Upper lobe of left lung (tissue), 4 donors: Measurements from ENCODE around the gene TECTA.

Experiments used
- EP300 ChIP-seq, 4 donors: sonication (generic); formaldehyde crosslinking; IDR thresholded peaks; one replicate each; pipeline ENCODE4 v1.5.1; 2017; ENCODE audit warnings: antibody characterized with exemption in 4 of 4, control low read depth in 2 of 4
- POLR2A ChIP-seq, 4 donors: fragments of 450-650 bp; IDR thresholded peaks; one replicate each; pipeline ENCODE4 v1.5.1; 2016 to 2017; ENCODE audit warnings: antibody characterized with exemption in 4 of 4, mild to moderate bottlenecking in 2 of 4
- TF ChIP-seq, protein P1 (sequence below), 6 experiments: fragments of 450-650 bp in 4 of 6; fragments of 200-600 bp in 2 of 6; sonication (generic) in 2 of 6; IDR thresholded peaks; one replicate each; pipeline ENCODE4 v1.5.1; 2016 to 2019; ENCODE audit warnings: antibody characterized with exemption in 6 of 6

DNA sequence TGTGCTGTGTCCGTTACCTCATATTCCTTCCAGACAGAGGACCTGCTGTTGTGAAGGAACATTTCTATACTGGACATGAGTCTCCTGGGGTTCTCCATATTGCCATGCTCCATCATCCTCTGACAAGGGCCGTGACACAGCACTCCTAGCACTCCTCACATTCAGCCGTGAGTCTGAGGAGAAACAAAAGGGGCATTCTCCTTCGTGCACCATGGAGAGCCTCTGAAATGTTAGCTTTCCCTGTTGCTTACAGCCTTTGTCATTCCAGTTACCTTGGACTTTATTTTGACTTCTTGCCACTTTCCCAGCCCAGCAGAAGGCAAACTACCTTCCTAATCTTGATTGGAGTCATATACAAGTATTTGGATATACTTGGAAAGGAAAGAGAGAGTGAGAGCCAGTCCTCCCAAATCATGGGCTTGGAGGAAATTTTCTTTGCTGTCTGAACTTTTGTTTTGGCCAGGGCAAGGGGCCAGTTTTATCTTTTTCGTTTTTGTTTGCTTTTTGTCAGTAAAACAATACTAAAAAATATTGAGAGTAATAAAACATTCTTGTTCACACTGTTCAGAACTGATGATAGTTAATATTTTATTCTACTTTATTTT is 29.1 kb upstream of the TECTA start:
- TF ChIP-seq, protein P1, sequence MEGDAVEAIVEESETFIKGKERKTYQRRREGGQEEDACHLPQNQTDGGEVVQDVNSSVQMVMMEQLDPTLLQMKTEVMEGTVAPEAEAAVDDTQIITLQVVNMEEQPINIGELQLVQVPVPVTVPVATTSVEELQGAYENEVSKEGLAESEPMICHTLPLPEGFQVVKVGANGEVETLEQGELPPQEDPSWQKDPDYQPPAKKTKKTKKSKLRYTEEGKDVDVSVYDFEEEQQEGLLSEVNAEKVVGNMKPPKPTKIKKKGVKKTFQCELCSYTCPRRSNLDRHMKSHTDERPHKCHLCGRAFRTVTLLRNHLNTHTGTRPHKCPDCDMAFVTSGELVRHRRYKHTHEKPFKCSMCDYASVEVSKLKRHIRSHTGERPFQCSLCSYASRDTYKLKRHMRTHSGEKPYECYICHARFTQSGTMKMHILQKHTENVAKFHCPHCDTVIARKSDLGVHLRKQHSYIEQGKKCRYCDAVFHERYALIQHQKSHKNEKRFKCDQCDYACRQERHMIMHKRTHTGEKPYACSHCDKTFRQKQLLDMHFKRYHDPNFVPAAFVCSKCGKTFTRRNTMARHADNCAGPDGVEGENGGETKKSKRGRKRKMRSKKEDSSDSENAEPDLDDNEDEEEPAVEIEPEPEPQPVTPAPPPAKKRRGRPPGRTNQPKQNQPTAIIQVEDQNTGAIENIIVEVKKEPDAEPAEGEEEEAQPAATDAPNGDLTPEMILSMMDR (IDR thresholded peaks at IDR 0.05) = no peak
- TF ChIP-seq POLR2A (IDR thresholded peaks at IDR 0.05) = no peak
- no peak for TF ChIP-seq EP300 (IDR thresholded peaks at IDR 0.05)
